DMS 273 (cell line): Measurements from ENCODE around the gene VAV1.
"Not testable (repeated sequence)": the region's sequence is repeated elsewhere in the genome, so short reads cannot be mapped to it uniquely, and the experiment has no call there.

ENCODE experiments used
- DNase-seq: peaks from one replicate; lab custom pipeline; 2025; ENCODE audit not compliant: unreplicated experiment; lab: John Stamatoyannopoulos, UW

The VAV1 gene

GRCh38 chr19:6842871-6843607, 70.5 kb downstream of the VAV1 start:
- DNase-seq, result no peak

DNA sequence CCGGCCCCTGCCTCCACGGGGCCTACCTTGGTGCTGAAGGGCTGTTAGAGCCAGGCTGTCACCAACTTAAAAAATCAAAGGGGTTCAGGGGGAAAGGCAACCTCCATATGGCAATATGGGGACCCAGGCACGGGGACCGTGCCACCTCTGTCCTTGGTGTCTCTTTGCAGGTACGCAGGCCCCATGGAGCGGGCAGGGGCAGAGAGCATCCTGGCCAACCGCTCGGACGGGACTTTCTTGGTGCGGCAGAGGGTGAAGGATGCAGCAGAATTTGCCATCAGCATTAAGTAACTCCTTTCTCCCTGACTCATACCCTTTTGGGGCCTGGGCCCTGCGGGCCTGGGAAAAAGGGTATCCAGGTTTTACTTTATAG, 75.3 kb downstream of the VAV1 start:
- no peak for DNase-seq

DNA sequence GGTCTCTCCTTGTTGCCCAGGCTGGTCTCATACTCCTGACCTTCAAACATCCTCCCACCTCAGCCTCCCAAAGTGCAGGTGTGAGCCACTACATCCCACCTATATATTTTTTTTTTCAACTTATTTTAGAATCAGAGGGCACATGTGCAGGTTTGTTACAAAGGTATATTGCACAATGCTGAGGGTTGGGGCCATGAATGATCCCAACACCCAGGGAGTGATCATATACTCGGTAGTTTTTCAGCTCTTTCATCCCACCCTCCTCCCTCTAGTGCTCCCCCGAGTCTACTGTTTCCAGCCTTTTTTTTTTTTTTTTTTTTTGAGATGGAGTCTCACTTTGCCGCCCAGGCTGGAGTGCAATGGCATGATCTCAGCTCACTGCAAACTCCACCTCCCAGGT, 76.5 kb downstream of the VAV1 start:
- no peak for DNase-seq

- no peak for DNase-seq
These were observed 77.4 kb downstream of the VAV1 start for GRCh38 chr19:6849876-6850275.

DNA sequence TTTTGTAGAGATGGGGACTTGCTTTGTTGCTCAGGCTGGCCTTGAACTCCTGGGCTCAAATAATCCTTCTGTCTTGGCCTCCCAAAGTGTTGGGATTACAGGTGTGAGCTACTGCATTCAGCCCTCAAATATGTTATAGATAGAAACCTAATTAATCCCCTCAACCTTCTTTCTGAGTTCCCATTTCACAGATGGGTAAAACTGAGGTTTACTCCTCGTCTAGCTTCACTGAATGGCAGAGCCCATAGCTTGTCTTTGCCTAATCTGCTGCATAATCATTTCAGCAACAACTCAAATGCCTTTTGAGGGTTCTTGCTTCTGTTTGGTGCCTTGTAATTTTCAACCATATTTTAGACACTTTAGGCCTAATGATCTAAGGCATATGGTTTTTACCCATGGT, 78.9 kb downstream of the VAV1 start:
- no peak for DNase-seq

- no peak for DNase-seq
These were observed 79.5 kb downstream of the VAV1 start for GRCh38 chr19:6852001-6852400.

DNA sequence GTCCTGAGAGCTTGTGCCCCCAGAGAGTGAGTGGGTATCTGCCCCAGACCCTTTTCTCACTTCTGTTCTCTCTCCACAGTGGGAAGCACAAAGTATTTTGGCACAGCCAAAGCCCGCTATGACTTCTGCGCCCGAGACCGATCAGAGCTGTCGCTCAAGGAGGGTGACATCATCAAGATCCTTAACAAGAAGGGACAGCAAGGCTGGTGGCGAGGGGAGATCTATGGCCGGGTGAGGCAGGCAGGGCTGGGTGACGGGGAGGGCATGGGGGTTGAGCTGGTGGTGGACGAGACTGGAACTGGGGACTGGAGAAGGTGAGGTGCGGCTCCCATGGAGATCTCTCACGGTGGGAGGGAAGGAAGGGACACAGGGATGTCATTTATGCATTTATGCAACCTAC, 81.4 kb downstream of the VAV1 start:
- no peak for DNase-seq

DNA sequence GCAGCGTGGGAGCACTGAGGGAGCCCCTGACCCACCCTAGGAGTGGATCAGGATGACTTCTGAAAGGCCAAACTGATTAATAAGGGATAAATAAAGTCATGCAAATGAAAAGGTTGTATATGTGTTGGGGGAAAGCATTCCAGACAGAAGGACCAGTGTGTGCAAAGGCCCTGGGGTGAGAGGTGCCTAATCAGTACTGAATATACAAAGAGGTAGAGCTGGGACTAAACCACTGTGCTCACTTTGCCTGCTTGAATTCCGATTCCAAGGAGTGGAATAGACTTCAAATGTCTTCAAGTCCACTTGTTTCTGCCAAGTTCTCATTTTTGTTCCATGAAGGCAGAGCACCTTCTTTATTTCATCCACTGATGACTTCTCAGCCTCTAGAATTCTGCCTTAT, 82.2 kb downstream of the VAV1 start:
- no peak for DNase-seq

- DNase-seq, result no peak
These were observed 84.4 kb downstream of the VAV1 start for GRCh38 chr19:6856749-6857372.

DNA sequence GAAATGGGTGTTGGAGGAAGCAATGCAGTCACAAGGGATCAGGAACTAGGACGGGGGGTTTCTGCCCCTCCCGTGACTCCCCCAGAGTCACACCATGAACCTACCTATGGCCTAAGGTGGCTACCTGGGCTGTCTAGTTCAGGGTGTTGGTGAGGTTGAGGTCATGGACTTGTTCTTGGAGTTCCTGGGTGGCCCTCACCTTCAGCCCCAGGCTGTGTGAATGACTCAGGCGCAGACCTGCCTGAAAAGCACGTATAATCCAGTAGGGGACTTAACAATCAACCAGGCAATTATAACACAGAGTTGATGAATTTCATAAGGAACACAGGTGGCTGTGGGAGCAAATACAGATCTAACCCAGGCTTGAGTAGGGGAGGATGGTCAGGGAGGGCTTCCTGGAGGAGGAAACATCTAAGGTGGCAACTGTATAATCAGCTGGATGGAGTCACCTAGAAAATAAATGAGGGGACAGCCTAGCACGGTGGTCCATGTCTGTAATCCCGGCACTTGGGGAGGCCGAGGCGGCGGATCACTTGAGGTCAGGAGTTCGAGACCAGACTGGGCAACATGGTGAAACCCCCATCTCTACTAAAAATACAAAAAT, 89.3 kb downstream of the VAV1 start:
- DNase-seq, result no peak

DNA sequence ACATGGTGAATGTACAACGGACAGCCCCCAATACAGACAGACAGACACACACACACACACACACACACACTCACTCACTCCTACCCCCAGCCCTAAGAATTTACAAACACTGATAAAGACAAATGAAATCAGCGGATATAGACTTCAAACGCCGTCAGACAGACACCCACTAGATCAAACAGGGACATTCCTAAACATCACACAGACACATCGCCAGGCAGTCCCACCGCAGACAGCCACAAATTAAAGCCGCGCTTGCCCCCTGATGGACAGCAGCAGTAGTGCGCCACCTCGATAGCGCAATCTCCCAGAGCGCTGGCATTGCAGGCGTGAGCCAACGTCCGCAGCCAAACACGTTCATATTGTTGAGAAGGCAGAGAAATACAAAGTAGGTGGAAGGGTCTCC, 90.2 kb downstream of the VAV1 start:
- peak; percentile 85 for DNase-seq

GRCh38 chr19:6864325-6864940, 91.9 kb downstream of the VAV1 start:
- DNase-seq, result no peak

GRCh38 chr19:6865849-6866248, 93.3 kb downstream of the VAV1 start:
- DNase-seq, result no peak

- DNase-seq, result no peak
These were observed 94.2 kb downstream of the VAV1 start for GRCh38 chr19:6866741-6867151.

DNA sequence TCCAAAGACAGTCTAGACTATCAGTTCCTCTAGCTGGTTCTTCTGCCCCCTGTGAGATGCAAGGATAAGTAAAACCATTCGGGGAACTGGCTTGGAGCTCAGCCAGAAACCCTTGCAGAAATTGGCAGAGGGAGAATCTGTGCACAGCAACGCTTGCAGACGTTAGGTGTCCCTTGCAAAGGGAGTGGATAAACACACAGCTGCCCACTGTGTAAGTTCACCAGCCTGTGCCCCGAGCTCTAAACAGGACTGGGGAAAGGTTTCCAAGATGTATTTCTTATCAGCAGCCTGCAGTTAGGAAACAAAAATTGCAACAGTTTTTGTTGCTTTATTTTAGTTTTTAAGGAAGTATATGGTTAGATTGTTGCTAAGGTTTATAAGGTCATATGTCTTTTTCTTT, 95.8 kb downstream of the VAV1 start:
- DNase-seq, result peak; percentile 20

GRCh38 chr19:6869151-6869882, 96.8 kb downstream of the VAV1 start:
- not testable (repeated sequence) for DNase-seq

DNA sequence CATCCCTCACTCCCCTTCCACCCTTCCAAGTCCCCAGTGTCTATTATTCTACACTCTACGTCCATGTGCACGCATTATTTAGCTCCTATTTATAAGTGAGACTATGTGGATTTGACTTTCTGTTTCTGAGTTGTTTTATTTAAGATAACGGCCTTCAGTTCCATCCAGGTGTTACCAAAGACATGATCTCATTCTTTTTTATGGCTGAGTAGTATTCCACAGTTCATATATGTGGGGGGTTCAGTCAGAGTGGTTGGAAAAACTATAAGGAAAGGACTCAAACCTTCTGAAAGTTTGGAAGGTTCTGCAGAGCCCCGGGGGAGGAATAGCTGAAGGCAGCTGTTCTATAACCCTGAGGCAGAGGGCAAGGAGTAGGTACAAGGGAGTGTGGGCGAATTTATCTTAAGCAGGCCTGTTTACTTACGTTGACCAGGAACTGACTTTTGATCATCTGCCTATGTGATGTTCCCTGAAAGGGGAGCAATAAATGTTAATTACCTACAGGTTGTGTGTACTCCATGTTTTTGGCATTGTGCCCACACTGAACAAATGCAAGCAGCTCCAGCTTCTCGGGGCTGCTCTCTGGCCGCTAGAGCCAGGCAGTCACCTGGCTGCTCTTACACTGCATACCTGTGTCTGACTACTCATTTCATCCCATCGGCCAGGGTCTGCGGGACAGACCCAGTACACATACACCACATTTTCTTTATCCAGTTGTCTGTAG, 101.4 kb downstream of the VAV1 start:
- DNase-seq, result no peak

DNA sequence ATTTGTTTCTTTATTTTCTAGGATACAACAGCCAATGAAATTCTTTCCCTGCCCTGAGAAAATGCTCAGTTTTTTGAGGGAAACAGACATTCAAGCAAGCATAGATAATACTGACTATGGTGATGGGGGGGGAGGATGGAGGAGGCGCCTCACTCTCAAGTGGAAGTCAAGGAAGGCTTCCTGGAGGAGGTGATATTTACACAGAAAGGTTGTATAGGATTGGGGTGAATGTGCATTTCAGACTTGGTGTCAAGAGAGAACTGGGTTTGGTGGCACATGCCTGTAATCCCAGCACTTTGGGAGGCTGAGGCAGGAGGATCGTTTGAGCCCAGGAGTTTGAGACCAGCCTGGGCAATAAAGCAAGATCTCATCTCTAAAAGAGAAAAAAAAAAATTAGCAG, 102.7 kb downstream of the VAV1 start:
- DNase-seq, result no peak

DNA sequence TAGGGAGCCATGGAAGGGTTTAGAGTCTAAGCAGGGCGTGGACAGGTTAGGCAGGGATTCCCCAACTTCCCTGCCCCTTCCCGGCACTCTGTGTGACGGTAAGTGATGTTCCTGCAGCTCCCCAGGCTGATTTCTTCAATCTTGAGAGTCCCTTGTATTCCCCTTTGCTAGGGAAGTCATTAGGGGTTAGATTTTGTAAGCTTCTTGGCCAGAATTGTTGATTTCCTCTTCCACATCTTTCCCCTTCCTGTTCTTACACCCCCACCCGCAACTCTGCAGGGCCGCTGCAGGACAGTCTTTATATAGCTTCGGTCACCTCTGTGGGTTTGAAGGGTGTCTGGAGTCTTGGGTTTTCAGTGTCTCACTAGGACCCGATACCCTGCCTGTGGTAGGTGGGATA, 104.2 kb downstream of the VAV1 start:
- no peak for DNase-seq

DNA sequence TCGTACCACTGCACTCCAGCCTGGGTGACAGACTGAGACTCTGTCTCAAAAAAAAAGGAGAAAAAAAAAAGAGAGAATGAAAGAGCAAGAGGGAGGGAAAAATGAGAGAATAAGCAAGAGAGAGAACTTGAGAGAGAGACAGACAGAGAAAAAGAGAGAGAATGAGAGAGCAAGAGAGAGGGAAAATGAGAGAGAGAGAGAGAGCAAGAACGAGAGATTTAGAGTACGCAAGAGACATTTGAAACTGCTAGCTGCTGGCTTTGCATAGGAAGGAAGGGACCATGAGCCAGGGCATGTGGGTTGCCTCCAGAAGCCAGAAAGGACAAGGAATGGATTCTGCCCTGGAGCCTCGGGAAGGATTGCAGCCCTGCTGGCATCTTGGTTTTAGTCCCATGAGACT, 105.3 kb downstream of the VAV1 start:
- DNase-seq, result no peak
